Ascending aorta (tissue), 2 donors: ENCODE data around the gene STX18. TPM values are rescaled to one million over a fixed set of nuclear protein-coding genes. Genes with fewer than 3 reads are reported as not detected.

Experiments used
- DNase-seq, 2 donors: peaks; one replicate each; pipeline ENCODE4 v3.0.0-alpha.2; 2019; ENCODE audit warnings: low spot score in 2 of 2
- H3K27ac ChIP-seq, 2 donors: fragments of 200-600 bp; sonication (generic); one replicate each; pipeline ENCODE4 v1.5.1; 2016 to 2017; ENCODE audit warnings: mild to moderate bottlenecking in 1 of 2
- H3K27me3 ChIP-seq: fragments of 200-600 bp; sonication (generic); one replicate; pipeline ENCODE4 v1.5.1; 2017
- H3K36me3 ChIP-seq, 2 donors: fragments of 200-600 bp; sonication (generic); one replicate each; pipeline ENCODE4 v1.5.1; 2016
- H3K4me1 ChIP-seq, 2 donors: fragments of 200-600 bp; sonication (generic); one replicate each; pipeline ENCODE4 v1.5.1; 2016 to 2017; ENCODE audit warnings: mild to moderate bottlenecking in 1 of 2
- H3K4me3 ChIP-seq, 2 donors: fragments of 200-600 bp; sonication (generic); one replicate each; pipeline ENCODE4 v1.5.1; 2016 to 2017; ENCODE audit warnings: mild to moderate bottlenecking in 1 of 2
- H3K9me3 ChIP-seq, 2 donors: fragments of 200-600 bp; sonication (generic); one replicate each; pipeline ENCODE4 v1.5.1; 2016
- CTCF ChIP-seq, 3 experiments: fragments of 200-600 bp in 2 of 3; fragments of 450-650 bp in 1 of 3; sonication (generic) in 2 of 3; IDR thresholded peaks; one replicate each; pipeline ENCODE4 v1.5.1; 2016 to 2019; ENCODE audit warnings: antibody characterized with exemption in 3 of 3, mild to moderate bottlenecking in 1 of 3, moderate library complexity in 1 of 3
- intact Hi-C: fragments of 100-400 bp; cut with DNase I; formaldehyde crosslinking; loops from one replicate; pipeline ENCODE4 v1.15.1; 2023
- total RNA-seq: library from RNA; depleted of rRNA; stranded (reverse); fragments of >200 nt; gene quantifications from one replicate; pipeline ENCODE4 v1.1.0, GENCODE V29; 2016

STX18 gene
- total RNA-seq, 1 donor from 2014 or later = 28.2 TPM

- H3K4me1 ChIP-seq = no peaks in the 10 kb centered on the region
- intact Hi-C loops = no loop called here
- no peak for TF ChIP-seq CTCF (IDR thresholded peaks at IDR 0.05)
- no peaks in the 10 kb centered on the region for H3K36me3 ChIP-seq
- no peak for DNase-seq
- H3K9me3 ChIP-seq = no peaks in the 10 kb centered on the region
- no peak overlapping the region for H3K27ac ChIP-seq
- no peak overlapping the region for H3K4me3 ChIP-seq
- no peaks in the 10 kb centered on the region for H3K27me3 ChIP-seq
Measured at GRCh38 chr4:4504783-4505182, 37.1 kb downstream of the STX18 start.

GRCh38 chr4:4502694-4503311, 39.0 kb downstream of the STX18 start:
- no peak for DNase-seq

GRCh38 chr4:4501679-4502078, 40.2 kb downstream of the STX18 start:
- DNase-seq = no peak
- intact Hi-C loops = no loop called here
- no peaks in the 10 kb centered on the region for H3K9me3 ChIP-seq
- no peak overlapping the region for H3K27ac ChIP-seq
- H3K27me3 ChIP-seq = no peaks in the 10 kb centered on the region
- no peak overlapping the region for H3K4me3 ChIP-seq
- H3K36me3 ChIP-seq = no peaks in the 10 kb centered on the region
- TF ChIP-seq CTCF (IDR thresholded peaks at IDR 0.05) = no peak
- no peaks in the 10 kb centered on the region for H3K4me1 ChIP-seq

More at GRCh38 chr4:4502694-4503311, 39.0 kb downstream of the STX18 start:
- no peaks in the 10 kb centered on the region for H3K4me1 ChIP-seq
- no peaks in the 10 kb centered on the region for H3K27me3 ChIP-seq
- no peak for TF ChIP-seq CTCF (IDR thresholded peaks at IDR 0.05)
- H3K27ac ChIP-seq = no peak overlapping the region
- intact Hi-C loops = no loop called here
- H3K4me3 ChIP-seq = no peak overlapping the region
- no peaks in the 10 kb centered on the region for H3K9me3 ChIP-seq
- no peaks in the 10 kb centered on the region for H3K36me3 ChIP-seq

GRCh38 chr4:4499438-4500123, 42.3 kb downstream of the STX18 start:
- H3K27ac ChIP-seq = no peak overlapping the region
- H3K27me3 ChIP-seq = no peaks in the 10 kb centered on the region
- no peak for TF ChIP-seq CTCF (IDR thresholded peaks at IDR 0.05)
- H3K4me1 ChIP-seq = no peaks in the 10 kb centered on the region
- DNase-seq = no peak
- H3K36me3 ChIP-seq = no peaks in the 10 kb centered on the region
- H3K4me3 ChIP-seq = no peak overlapping the region
- intact Hi-C loops = no loop called here
- no peaks in the 10 kb centered on the region for H3K9me3 ChIP-seq

GRCh38 chr4:4496592-4497372, 45.1 kb downstream of the STX18 start:
- Histone ChIP-seq H3K9me3 (no peaks in the 10 kb centered on the region), H3K4me1 (no peaks in the 10 kb centered on the region), H3K27me3 (no peaks in the 10 kb centered on the region), H3K36me3 (no peaks in the 10 kb centered on the region), H3K4me3 (no peak overlapping the region), H3K27ac (no peak overlapping the region)
- no peak for DNase-seq
- intact Hi-C loops = no loop called here
- TF ChIP-seq CTCF (IDR thresholded peaks at IDR 0.05) = no peak
